Skeletal muscle satellite cell (primary cell): ENCODE results near the gene NCR2.

Source experiments
- H3K27me3 ChIP-seq: 2 replicates; pipeline ENCODE4 v1.7.0; 2013; ENCODE audit warnings: low read length; ENCODE audit not compliant: control insufficient read depth, insufficient read depth
- H3K36me3 ChIP-seq: 2 replicates; pipeline ENCODE4 v1.7.0; 2013; ENCODE audit warnings: mild to moderate bottlenecking, control low read depth, low read length; ENCODE audit not compliant: insufficient read depth
- H3K4me1 ChIP-seq: 2 replicates; pipeline ENCODE4 v1.7.0; 2013; ENCODE audit warnings: low read length; ENCODE audit not compliant: control insufficient read depth, insufficient read depth
- H3K4me2 ChIP-seq: 2 replicates; pipeline ENCODE4 v1.7.0; 2013; ENCODE audit warnings: mild to moderate bottlenecking, low read length
- H3K4me3 ChIP-seq: 2 replicates; pipeline ENCODE4 v1.7.0; 2013; ENCODE audit warnings: low read length
- H3K9ac ChIP-seq: 2 replicates; pipeline ENCODE4 v1.7.0; 2013; ENCODE audit warnings: mild to moderate bottlenecking, low read depth, low read length, moderate library complexity
- H3K9me3 ChIP-seq: replicated peaks from 2 replicates; pipeline ENCODE4 v1.7.0; 2013; ENCODE audit warnings: mild to moderate bottlenecking, control low read depth, low read length

Gene NCR2

DNA sequence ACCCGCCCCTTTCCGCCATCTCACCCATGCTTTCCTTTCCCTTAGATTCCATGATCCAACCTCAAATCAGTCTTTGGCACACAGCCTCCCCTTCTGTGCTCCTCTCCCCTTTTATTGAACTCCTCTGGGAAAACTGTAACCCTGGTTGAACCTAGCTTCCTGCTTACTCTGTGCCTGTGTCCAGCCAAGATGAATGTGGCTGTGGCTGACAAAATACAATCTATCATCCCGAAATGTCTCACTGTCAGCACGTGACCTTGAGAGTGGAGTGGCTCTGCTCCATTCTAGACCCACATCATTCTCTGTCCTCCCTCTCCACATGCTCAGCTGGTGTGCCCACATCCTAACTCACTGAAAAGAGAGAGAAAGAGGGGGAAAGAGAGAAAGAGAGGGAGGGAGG lies 11.0 kb downstream of the NCR2 start:
- H3K4me3 ChIP-seq = no peak overlapping the region
- peaks cover 34% of the 10 kb centered on the region for H3K27me3 ChIP-seq
- H3K4me1 ChIP-seq = no peaks in the 10 kb centered on the region

DNA sequence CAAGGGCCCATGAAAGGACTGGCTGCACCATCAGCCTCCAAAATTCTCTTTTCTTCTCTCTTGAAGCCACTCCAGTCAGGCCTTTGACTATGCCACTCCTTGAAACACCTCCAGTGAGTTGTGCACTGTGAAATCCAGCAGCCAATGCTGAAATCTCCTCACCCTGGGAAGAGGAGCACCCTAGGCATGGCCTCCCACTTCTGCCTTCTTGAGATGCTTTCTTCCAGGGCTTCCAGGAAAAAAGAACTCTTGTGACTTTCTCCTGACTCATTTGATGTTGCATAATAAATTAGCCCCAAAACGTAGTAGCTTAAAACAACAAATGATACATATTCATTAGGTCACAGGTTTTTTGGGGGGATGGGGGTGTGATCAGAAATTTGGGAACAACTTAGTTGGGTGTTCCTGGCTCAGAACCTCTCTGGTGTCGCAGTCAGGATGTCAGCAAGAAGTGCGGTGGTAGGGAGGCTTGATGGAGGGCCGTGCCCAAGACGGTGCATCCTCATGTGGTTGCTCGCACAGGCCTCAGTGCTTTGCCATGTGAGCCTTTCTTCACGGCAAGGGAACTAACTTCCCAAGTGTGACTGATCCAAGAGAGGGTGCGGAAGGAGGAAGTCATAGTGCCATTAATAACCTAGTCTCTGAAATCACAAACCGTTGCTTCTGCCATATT lies 12.1 kb downstream of the NCR2 start:
- H3K27me3 ChIP-seq = peaks cover 33% of the 10 kb centered on the region
- H3K4me2 ChIP-seq = no peak overlapping the region
- H3K9me3 ChIP-seq = peaks cover 4% of the 10 kb centered on the region
- H3K9ac ChIP-seq = no peak overlapping the region
- H3K4me1 ChIP-seq = no peaks in the 10 kb centered on the region
- H3K36me3 ChIP-seq = no peaks in the 10 kb centered on the region
- H3K4me3 ChIP-seq = no peak overlapping the region

More for the DNA sequence above, 11.0 kb downstream of the NCR2 start:
- H3K9me3 ChIP-seq = peaks cover 4% of the 10 kb centered on the region
- H3K9ac ChIP-seq = no peak overlapping the region
- H3K36me3 ChIP-seq = no peaks in the 10 kb centered on the region
- H3K4me2 ChIP-seq = no peak overlapping the region

DNA sequence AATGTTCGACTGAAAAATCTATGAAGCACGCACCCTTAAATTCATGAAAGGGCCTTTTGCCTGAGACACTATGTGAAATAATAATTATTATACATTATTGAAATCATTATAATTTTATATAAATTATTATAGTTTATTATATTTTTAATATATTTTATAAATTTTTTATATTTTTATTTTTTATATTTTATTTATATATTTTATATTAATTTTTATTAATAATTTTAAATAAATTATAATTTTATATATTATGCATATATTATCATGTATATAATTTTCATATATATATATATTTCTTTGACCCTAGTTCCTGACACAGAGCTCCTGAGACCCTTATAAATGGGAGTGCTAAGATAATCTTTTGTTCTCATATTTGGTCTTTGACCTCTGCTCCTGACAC lies 13.5 kb downstream of the NCR2 start:
- no peaks in the 10 kb centered on the region for H3K4me1 ChIP-seq
- H3K9me3 ChIP-seq = peaks cover 4% of the 10 kb centered on the region
- no peak overlapping the region for H3K9ac ChIP-seq
- H3K36me3 ChIP-seq = no peaks in the 10 kb centered on the region
- H3K27me3 ChIP-seq = peaks cover 41% of the 10 kb centered on the region
- no peak overlapping the region for H3K4me2 ChIP-seq
- H3K4me3 ChIP-seq = no peak overlapping the region

DNA sequence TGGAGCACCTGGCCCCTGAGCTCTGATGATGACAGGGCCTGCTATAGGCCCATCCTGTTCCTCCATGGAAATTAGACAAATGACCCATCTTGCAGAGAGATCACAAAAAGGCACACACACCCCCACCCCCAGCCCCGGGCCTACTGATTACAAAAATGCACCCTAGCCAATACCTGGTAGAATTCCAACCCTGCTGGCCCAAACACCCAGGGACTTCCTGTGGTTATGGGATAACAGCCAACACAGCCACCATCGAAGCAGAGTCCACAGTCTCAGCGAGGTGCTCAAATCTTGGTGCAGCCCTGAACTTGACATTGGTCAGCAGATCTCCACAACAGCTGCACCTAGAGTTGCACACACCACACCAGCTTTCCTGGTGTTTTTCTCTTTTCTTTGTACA lies 17.0 kb downstream of the NCR2 start:
- Histone ChIP-seq H3K9me3 (peaks cover 4% of the 10 kb centered on the region), H3K4me2 (no peak overlapping the region), H3K4me3 (no peak overlapping the region), H3K27me3 (peaks cover 53% of the 10 kb centered on the region), H3K36me3 (no peaks in the 10 kb centered on the region), H3K4me1 (no peaks in the 10 kb centered on the region), H3K9ac (no peak overlapping the region)

DNA sequence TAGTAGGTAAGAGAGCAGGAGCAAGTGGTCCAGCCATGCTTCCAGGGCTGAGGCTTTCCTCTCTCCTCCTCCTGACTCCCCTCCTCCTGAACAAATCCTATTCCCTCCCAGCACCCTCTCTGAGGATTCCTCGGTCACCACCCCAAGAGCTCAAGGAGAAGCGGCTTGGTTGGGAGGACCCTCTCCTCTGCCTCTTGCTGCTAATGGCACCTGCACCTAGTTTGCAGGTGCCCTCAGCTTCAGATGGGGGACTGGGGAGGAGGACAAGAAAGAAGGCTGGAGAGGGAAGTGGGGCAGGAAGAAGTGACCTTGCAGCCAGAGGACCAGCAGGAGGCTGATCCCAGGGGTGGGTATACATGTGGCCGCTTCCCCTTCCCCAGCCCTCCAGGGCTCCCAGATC lies 17.5 kb downstream of the NCR2 start:
- H3K4me3 ChIP-seq = no peak overlapping the region
- no peak overlapping the region for H3K4me2 ChIP-seq
- H3K9me3 ChIP-seq = peaks cover 4% of the 10 kb centered on the region
- H3K36me3 ChIP-seq = no peaks in the 10 kb centered on the region
- no peak overlapping the region for H3K9ac ChIP-seq
- H3K27me3 ChIP-seq = peaks cover 53% of the 10 kb centered on the region
- H3K4me1 ChIP-seq = no peaks in the 10 kb centered on the region

DNA sequence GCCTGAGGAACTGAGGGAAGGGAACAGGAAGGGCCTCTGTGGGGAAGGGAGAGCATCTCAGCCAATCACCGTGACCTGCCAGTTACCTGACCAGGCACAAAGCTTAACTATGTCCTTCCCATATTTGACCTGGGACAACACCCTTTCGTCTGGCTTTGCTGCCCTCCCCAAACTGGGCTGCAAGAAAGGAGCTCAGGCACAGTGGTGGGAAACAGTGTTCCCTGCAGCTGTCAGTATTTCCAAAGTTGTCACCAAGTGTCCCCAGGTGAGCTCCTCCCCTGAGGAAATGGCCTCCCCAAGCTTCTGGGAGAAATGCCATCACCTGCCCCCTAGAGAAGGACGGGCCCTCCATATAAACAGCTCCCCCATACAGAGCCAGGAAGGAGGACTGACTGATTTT lies 17.9 kb downstream of the NCR2 start:
- Histone ChIP-seq H3K27me3 (peaks cover 53% of the 10 kb centered on the region), H3K9me3 (peaks cover 1% of the 10 kb centered on the region)

DNA sequence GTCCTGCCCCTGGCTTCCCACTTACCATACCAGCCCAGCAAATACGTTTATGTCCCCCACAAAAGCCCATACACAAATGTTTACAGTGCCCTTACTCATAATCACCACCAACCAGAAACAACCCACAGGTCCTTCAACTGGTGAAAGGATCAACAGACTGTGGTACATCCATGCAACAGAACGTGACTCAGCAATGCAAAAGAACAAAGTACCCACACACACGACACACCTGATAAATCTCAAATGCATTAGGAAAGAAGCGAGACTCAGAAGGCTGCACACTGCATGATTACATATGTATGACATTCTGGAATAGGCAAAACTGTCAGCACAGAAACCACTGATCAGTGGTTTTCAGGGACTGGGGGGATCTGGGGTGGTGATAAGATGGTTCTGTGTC lies 20.5 kb downstream of the NCR2 start:
- no peaks in the 10 kb centered on the region for H3K36me3 ChIP-seq
- peaks cover 39% of the 10 kb centered on the region for H3K27me3 ChIP-seq
- H3K9ac ChIP-seq = no peak overlapping the region
- no peak overlapping the region for H3K4me2 ChIP-seq
- H3K9me3 ChIP-seq = no peaks in the 10 kb centered on the region
- no peaks in the 10 kb centered on the region for H3K4me1 ChIP-seq
- no peak overlapping the region for H3K4me3 ChIP-seq

More for the DNA sequence above, 17.9 kb downstream of the NCR2 start:
- no peak overlapping the region for H3K4me2 ChIP-seq
- H3K4me3 ChIP-seq = no peak overlapping the region
- H3K9ac ChIP-seq = no peak overlapping the region
- H3K4me1 ChIP-seq = no peaks in the 10 kb centered on the region
- H3K36me3 ChIP-seq = no peaks in the 10 kb centered on the region

DNA sequence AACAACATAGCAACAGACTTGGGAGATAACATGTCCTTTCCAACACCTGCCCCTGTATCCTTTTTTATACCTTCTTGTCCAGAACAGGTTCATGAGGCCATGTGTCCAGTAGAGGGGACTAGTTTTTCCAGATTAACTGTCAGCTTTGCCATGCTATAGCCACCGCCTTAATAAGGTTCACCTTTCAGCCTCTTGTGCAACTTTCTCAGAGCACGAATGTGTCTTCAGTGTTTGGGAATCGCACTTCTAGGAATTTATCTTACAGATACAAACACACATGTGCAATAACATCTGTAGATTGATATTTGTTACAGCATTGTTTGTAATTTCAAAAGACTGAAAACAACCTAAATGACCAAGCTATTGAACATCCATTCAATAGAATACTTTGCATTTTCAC lies 21.4 kb downstream of the NCR2 start:
- no peaks in the 10 kb centered on the region for H3K9me3 ChIP-seq
- no peak overlapping the region for H3K4me3 ChIP-seq
- H3K9ac ChIP-seq = no peak overlapping the region
- H3K27me3 ChIP-seq = peaks cover 36% of the 10 kb centered on the region
- H3K4me1 ChIP-seq = no peaks in the 10 kb centered on the region
- H3K4me2 ChIP-seq = no peak overlapping the region
- no peaks in the 10 kb centered on the region for H3K36me3 ChIP-seq

DNA sequence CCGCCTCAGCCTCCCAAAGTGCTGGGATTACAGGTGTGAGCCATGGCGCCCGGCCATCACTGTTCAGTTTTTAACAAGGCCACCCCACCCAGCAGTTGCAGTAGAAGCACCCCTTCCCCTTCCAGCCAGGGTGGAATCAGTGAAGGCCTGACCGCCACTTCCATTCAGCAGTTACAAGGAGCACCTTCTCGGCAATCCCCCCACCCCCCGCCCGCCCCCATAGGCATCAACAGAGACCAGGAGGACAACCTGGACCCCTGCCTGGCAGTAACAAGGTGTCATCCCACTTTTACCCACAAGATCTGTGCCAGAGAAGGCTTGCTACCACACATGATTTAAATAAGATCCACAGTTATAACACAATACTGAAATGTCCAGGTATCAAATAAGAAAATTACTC lies 23.1 kb downstream of the NCR2 start:
- H3K4me3 ChIP-seq = no peak overlapping the region
- H3K9me3 ChIP-seq = no peaks in the 10 kb centered on the region
- H3K4me1 ChIP-seq = no peaks in the 10 kb centered on the region
- peaks cover 24% of the 10 kb centered on the region for H3K27me3 ChIP-seq
- no peak overlapping the region for H3K4me2 ChIP-seq
- H3K36me3 ChIP-seq = no peaks in the 10 kb centered on the region
- H3K9ac ChIP-seq = no peak overlapping the region

DNA sequence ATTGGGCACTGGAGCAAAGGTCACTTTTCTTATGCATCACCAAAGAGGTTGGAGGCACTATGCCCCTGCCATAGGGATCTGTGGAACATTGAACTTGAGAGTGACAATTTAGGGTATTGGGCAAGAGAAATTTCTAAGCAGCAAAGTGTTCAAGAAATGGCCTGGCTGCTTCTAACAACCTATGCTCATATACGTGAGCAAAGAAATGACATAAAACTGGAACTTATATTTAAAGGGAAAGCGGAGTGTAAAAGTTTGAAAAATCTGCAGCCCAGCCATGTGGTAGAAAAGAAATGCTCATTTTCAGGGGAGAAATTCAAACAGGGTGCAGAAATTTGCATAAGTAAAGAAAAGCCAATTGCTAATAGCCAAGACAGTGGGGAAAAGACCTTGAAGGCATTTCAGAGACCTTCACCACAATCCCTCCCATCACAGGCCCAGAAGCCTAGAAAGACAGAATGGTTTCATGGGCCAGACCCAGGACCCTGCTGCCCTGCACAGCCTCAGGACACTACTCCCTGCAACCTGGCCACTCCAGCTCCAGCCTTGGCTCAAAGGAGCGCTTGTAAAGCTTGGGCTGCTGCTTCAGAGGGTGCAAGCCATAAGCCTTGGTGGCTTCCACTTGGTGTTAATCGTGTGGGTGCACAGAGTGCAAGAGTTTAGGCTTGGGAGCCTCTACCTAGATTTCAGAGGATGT lies 24.4 kb downstream of the NCR2 start:
- Histone ChIP-seq H3K4me1 (no peaks in the 10 kb centered on the region), H3K36me3 (no peaks in the 10 kb centered on the region), H3K9me3 (no peaks in the 10 kb centered on the region), H3K9ac (no peak overlapping the region), H3K4me2 (no peak overlapping the region), H3K27me3 (peaks cover 17% of the 10 kb centered on the region), H3K4me3 (no peak overlapping the region)

DNA sequence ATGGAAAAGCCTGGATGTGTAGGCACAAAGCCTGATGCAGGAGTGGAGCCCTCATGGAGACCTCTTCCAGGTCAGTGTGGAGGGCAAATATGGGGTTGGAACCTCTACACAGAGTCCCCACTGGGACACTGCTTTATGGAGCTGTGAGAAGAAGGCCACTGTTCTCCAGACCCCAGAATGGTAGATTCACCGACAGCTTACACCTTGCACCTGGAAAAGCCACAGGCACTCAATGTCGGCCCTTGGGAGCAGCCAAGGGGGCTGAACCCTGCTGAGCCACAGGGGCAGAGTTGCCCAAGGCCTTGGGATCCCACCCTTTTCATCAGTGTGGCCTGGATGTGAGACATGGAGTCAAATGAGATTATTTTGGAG lies 24.9 kb downstream of the NCR2 start:
- H3K4me3 ChIP-seq = no peak overlapping the region
- H3K9me3 ChIP-seq = no peaks in the 10 kb centered on the region
- H3K36me3 ChIP-seq = no peaks in the 10 kb centered on the region
- H3K9ac ChIP-seq = no peak overlapping the region
- H3K4me2 ChIP-seq = no peak overlapping the region
- peaks cover 15% of the 10 kb centered on the region for H3K27me3 ChIP-seq
- H3K4me1 ChIP-seq = no peaks in the 10 kb centered on the region

DNA sequence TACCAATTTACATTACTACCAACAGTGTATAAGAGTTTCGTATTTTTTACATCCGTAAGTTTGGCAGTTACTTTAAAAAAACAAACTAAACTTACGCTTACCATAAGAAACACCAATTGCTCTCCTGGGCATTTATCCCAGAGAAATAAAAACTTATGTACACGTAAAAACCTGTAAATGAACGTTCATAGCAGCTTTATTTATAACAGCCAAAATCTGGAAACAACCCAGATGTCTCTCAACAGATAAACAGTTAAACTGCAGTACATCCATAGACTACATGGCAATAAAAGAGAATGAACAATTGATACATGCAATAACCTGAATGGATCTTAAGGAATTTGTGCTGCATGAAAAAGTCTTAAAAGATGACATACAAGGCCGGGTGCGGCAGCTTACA lies 30.7 kb downstream of the NCR2 start:
- H3K9me3 ChIP-seq = no peaks in the 10 kb centered on the region
- no peaks in the 10 kb centered on the region for H3K4me1 ChIP-seq
- H3K36me3 ChIP-seq = no peaks in the 10 kb centered on the region
- no peak overlapping the region for H3K9ac ChIP-seq
- no peak overlapping the region for H3K4me2 ChIP-seq
- peaks cover 32% of the 10 kb centered on the region for H3K27me3 ChIP-seq
- H3K4me3 ChIP-seq = no peak overlapping the region
